ELF-1 (cell line): ENCODE data around the gene SHANK1.

Source experiments
- DNase-seq: peaks from one replicate; pipeline ENCODE4 v3.0.0-alpha.2; 2016; ENCODE audit warnings: low read depth, low spot score

Gene SHANK1

DNA sequence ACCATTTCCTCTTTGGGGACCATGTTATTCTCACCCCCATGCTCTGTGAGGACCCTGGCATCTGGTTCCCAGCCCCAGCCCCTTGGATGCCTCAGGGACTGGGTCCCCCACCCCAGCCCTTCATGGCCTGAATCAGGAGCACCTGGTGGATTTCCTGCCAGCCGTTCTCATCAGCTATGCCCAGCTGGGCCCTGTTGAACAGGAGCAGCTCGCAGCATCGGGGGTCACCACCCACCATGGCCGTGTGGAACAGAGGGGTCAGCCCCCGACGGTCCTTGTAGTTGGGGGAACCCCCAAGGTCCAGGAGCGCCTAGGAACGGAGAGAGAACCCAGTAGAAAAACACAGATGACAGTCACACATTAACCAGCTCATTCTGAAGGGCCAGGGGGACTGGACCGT, 7.8 kb downstream of the SHANK1 start:
- no peak for DNase-seq

- DNase-seq, result no peak
These were observed 8.4 kb downstream of the SHANK1 start for GRCh38 chr19:50711196-50711595.

GRCh38 chr19:50710612-50711011, 9.0 kb downstream of the SHANK1 start:
- no peak for DNase-seq

GRCh38 chr19:50710094-50710493, 9.5 kb downstream of the SHANK1 start:
- DNase-seq, result no peak

GRCh38 chr19:50708179-50708879, 11.3 kb downstream of the SHANK1 start:
- DNase-seq, result no peak

DNA sequence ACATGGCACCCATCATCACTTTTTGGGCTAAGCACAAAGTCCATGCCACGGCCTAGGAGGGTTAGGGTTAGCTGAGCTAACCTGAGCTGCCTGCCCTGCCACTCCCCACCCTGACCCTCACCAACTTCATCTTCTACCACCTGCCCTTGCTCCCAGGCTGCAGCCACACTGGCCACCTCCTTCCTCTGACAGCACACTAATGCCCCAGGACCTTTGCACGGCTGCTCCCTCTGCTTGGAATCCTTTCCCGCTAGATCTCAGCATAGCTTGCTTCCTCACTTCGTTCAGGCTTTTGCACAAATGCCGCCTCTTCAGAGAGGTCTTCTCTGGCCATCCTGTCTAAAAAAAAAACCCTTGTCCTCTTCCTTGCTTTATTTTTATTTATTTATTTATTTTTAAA, 13.2 kb downstream of the SHANK1 start:
- no peak for DNase-seq

DNA sequence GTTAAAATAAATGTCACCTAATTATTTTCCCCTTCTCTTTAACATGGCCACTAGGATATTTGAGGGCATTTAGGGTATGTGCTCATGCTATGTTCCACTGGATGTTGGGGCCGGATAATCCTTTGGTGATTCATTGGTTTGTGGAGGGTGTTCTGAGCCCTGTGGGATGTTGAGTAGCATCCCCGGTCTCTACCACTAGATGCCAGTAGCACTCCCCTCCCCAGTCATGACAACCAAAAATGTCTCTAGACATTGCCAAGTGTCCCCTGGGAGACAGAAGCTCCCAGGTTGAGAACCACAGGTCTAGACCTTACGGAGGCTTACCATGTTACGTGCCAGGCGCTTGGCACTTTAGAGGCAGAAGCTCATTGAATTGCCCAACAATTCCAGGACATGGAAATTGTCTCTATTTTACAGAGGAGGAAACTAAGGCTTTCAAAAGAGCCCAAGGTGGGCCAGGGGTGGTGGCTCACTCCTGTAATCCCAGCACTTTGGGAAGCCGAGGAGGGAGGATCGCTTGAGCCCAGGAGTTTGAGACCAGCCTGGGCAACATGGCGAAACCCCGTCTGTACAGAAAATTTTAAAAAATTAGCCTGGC, 14.1 kb downstream of the SHANK1 start:
- peak; percentile 81 for DNase-seq

- peak; percentile 63 for DNase-seq
These were observed 15.4 kb downstream of the SHANK1 start for GRCh38 chr19:50703915-50704796.

DNA sequence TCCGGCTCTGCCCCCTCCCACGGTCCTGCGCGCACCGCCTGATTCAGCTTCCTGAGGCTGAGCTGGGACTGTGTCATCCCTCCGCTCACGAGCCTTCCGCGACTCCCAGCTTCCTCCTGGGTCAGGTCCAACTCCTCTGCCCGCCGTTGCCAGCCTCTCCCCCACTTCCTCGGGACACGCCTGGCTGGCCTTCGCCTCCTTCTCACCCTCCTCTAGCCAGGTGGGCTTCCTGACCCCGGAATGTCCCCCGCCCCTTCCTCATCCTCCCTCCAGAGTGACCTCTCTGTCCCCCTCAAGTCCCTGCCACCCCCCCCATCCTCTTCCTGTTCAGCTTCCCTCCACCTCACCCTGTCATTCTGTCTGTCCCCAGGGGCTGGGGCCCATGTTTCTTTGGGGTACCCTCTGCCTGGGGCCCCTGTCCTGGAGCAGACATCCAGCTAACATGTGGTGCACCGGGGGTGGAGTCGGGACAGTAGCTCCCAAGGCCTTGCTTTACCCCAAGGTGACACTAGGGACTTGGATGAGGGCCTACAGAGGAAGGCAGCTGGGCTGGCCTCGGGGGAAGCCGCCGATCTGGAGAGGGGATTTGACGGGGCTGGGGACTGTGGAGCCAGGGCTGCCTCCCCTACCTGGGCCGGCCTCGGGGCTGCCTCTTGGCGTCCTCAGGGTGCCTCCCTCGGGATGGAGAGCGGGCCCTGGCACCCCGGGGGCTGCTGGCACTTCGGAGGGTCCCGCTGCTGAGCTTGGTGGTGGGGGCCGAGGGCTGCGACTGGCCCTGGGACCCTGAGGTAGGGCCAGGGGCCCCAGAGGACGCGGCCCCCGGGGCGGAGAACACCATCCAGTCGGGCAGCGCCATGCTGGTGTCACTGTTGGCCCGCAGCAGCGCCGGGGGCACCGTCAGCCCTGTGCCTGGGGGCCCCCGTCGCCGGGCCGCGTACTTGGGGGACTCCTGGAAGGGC, 16.5 kb downstream of the SHANK1 start:
- no peak for DNase-seq

DNA sequence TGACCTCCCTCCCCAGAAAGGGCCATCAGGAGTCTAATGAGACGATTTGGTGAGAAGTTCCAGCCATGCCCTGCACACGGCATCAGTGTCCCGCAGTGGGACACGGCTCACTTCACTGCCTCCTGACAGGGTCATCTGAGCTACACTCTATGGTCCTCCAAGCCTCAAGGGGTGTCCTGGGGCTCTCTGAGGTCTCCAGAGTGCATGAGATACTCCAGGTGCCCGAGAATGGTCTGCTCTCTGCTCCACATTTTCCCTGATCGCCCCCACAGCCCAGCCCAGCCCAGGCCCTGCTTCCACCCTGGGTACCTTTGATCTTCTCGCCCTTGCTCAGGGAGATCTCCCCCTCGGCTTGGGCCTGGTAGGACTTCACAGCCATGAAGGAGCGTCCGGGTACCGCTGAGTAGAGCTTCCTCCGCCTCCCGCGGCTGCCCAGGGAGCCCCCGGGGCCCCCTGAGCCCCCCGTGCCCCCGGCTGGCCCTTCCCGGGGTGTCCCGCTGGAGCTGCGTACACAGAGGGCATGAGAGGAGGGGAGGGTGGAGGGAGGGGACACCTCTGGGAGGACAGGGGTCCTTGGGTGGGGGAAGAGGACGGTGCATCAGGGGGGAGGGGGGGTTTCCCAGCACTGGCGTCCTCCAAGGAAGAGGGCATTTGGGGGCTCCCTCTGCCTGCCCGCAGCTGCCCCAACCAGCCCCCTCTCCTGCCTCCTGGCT, 17.3 kb downstream of the SHANK1 start:
- DNase-seq, result no peak

DNA sequence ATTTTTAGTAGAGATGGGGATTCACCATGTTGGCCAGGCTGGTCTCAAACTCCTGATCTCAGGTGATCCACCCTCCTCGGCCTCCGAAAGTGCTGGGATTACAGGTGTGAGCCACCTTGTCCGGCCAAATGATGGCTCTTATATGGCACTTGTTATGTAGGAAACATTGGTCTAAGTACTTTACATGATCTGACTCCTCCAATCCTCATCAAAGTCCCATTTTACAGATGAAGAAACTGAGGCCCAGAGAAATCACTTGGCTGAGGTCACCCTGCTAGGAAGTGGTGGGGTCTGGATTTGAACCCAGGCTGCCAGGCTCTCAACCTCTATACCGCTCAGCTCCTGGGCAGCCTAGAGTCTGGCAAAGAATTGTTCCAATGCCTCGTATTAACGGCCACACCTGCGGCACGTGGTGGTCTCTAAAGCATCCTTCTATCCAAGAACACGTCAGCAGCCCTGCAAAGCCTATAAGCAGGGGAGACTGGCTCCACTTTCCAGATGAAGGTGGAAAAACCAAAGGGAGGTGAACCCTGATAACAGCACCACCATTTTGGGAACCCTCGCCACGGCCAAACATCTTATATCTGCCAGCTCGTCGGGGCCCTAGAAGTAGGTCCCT, 18.1 kb downstream of the SHANK1 start:
- no peak for DNase-seq

DNA sequence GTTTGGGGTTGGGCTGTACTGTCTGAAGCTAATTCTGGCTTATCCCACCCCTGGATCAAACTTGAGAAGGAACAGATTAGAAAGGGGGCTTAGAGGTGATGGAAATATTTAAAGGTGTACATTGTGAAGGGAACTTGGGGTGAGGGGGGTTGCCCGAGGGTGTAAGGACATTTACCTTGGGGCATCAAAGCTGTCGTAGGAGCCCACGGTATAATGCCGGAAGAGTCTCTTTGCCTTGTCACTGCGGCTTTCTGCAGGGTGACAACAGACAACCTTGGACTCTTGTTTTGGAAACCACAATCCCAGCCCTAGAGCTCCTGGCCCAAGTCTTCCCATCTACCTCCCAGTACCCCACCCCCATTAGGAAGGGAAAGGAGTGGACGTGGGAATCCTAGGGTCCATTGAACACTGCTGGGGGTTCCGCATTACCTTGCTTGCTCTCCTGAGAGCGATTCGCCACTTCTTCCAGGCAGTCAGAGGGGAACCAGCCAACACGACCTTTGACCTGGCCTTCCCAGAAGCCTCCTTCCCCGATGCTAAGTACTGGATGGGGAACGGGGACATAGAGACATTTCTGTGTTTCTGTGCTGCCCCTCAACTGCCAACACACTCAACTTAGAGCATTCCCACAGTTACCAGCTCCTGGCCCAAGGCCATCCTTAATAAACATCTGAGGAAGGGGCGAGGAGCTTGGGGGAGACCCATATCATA, 22.0 kb downstream of the SHANK1 start:
- DNase-seq, result no peak

DNA sequence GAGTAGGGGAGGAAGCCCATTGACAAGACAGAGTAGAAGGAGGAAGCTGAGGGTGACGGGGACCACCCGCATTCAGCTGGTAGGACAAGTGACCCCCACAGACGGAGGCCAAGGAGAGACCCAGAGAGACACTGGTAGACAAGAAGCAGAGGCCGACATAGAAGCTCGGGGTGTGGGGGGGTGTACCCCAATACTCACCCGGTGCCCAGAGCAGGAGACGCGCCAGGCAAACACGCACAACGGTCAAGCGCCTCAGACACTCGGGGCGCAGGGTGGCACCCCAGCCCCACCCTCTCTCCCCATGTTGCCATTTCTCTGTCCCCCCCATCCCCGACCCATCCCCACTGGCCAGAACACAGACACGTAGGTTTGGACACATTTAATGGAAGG, 23.5 kb downstream of the SHANK1 start:
- DNase-seq, result no peak

DNA sequence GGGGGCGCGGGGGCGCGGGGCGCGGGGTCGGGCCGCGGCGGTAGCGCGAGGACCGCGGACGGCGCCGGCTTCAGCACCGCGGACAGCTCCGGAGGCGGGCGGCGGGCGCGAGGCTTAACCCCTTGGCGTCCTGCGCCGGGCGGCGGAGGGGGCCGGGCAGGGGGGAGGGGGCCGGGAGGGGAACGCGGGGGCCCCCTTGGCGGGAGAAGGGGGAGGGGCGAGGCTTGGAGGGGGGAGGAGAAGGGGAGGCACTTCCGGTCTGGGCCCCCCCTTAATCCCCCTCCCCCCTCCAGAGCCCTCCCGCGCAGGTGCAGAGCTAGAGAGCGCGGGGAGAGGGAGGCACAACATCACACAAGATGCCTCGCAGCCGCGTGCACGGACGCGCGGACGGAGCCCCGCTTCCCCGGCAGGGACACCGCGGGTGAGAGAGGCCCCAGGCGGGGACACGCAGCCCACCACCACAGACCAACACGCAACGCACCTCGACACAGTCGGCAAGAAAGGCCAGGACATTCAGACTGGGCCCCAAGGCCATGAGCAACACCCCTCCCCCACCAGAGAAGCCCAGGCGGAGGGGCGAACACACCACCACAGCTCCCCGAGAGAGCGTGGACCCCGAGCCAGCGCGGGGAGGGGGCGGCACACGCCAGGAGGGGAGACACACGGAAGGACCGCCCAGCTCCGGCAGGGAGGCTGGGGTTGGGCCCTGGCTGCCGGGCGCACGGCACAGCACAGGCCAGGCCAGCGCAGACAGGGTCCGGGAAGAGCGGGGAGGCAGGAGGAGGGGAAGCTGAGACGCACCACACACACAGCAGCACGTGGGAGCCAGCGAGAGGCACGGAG, 24.1 kb downstream of the SHANK1 start:
- DNase-seq, result no peak

DNA sequence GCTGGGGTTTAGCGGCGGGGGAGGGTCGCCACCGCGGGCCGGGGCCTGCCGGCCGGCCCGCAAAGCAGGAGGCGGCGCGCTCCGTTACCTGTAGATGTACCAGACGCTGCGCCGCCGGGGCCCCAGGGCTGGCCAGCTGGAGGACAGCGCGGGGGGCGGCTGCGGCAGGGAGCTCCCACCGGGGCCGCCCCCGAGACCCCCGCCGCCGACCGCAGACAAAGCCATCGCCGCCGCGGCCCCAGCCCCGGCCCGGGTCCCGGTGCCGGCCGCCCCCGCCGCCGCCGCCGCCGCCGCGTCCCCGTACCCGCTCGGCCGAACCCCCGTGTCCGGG, 24.8 kb downstream of the SHANK1 start:
- no peak for DNase-seq

GRCh38 chr19:50693064-50693975, 26.3 kb downstream of the SHANK1 start:
- DNase-seq, result no peak

DNA sequence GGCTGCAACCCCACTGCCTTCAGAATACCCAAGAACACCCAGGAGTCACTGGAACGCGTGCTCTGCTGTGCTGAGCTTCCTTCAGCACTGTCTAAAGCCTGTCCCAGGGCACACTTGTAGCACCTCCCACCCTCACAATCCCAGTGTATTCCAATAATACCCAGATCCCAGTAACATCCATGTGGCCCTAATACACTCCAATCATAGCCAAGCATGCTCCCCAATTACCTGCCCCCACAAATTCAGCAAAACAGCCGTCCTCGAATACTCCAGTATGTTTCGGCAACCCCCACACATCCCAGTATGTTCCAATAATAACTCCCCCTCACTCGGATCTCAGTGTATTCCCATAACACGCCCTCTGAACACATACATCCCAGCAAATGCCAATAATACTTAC, 29.2 kb downstream of the SHANK1 start:
- DNase-seq, result no peak

DNA sequence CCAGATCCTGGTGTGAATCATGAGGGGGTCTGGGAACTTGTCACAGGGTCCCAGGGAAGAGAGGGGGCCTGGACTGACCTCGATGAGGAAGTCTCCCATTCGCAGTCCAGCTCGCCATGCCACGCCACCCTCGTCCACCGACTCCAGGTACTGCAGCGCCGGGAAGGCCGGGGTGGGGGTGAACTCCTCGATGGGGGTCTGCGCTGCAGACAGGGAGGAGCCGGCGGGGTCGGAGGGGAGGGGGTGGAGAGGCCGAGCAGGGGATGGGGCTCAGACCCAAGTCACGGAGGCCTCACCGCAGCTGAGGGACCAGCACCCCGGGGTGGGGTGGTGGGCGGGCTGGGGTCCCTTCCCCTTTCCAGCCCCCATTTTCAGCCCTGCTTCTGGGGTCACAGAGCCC, 30.8 kb downstream of the SHANK1 start:
- no peak for DNase-seq
